Daoy (cell line): ENCODE results near the gene RHEB. TPM values are rescaled to one million over a fixed set of nuclear protein-coding genes. Genes with fewer than 3 reads are reported as not detected.

ENCODE experiments used
- DNase-seq: peaks from one replicate; pipeline ENCODE4 v3.0.0-alpha.2; 2015; ENCODE audit warnings: low read depth
- total RNA-seq: library from RNA; depleted of rRNA; stranded (reverse); fragments of >200 nt; shearing (Covaris generic); gene quantifications from 2 replicates; pipeline ENCODE4 v1.2.3, GENCODE V29; 2014

Gene RHEB
- total RNA-seq, 1 experiment from 2014 or later, result 307 TPM

DNA sequence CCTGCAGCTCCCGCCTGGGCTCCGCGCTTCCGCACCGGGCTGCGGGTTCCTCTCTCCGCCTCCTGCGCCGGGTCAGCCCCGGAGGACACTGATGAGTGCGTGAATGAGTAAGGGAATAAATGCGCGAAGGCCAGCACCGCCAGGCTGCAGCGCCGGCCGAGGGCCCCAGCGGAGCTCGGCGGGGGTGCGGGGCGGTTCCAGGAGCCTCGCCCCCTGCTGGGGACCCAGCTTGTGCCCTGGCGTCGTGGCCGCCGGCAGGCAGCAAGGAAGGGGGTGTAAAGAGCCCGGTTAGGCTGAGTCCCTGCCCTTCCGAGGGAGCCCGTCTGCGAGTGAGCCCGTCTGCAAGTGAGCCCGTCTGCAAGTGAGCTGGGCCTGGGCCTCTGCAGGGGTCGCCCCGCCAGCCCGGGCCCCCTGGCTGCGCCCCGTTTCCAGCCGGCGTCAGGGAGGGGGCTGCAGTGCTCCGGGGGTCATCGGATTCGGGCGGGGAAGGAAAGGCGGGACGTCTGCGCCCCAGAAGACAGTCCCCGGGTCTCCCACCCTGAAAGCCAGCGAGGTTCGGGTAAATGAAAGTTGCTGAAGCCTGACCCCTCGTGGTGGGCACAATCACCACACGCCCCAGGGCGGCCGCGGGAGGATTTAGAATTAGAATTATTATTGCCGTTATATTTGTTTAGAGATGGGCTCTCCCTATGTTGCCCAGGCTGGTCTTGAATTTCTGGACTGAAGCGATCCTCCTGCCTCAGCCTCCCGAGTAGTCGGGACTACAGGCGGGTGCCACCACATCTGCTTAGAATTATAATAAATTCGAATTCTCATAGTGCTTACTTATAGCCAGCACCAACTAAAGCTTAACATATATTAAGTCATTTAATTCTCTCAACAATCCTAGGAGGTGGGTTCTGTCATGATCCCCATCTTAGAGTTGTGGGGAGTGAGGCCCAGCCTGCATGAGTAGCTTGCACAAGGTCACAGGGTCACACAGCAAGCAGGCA is 71.1 kb downstream of the RHEB start:
- peak; percentile 65 for DNase-seq

DNA sequence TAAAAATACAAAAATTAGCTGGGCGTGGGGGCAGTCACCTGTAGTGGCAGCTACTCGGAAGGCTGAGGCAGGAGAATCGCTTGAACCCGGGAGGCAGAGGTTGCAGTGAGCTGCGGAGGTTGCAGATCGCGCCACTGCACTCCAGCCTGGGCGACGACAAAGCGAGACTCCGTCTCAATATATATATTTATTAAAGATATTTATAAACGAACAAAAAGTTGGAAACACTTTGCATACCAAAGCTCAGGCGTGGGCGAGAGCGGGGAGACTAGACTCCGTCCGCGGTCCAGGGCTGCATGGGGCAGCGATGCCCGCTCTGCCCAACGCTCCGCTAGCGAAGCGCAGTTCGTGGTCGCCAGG is 71.8 kb downstream of the RHEB start:
- DNase-seq, result no peak

DNA sequence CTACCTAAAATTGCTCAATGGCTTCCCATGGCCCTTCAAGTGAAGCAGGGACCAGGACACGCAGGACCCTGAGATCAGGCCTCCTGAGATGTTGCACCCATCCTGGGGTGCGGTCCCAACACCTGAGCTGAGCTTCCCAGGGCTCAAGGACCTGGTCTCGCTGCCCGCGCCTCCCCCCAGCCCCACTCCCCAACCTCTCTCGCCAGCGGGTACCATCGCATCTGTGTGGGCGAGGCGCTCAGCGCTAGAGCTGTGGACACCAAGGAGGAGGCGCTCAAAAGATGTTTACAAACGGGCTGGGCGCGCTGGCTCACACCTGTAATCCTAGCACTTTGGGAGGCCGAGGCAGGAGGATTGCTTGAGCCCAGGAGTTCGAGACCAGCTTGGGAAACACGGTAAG is 72.4 kb downstream of the RHEB start:
- DNase-seq, result no peak

DNA sequence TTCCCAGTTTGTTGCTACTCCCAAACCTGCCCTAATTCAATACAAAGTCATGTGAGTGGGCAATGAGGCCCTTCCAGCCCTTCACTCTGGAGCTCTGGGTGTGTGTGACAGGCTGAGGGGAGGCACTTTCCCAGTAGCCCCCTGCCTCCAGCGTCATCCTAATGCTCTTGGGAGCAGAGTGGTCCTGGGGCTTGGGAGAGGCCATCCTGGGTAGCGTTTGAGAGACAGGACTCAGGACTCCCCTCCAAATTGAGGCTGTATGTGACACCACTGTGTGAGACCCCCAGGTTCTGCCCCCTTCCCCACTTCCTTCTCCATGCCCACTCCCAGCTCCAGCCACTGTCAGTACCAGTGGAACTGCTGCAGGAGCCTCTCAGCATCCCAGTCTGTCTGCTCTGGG is 73.3 kb downstream of the RHEB start:
- no peak for DNase-seq

DNA sequence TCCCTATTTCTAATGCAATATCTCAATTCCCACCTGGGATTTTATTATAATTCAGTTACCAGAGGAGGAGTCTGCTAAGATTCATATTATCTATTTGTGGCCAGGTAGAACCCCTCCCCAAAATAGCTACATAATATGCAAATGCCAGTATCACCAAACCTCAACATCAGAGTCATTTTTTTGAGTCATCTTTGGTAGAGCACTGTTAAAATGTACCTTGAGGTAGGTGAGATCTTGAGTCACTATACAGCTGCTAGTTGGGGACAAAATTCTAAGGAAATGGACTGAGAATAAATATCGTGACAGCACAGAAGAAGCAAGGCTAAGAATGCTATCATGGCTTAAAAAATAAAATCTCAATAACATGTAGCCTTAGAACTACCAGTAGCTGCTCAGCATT is 75.1 kb downstream of the RHEB start:
- DNase-seq, result no peak

DNA sequence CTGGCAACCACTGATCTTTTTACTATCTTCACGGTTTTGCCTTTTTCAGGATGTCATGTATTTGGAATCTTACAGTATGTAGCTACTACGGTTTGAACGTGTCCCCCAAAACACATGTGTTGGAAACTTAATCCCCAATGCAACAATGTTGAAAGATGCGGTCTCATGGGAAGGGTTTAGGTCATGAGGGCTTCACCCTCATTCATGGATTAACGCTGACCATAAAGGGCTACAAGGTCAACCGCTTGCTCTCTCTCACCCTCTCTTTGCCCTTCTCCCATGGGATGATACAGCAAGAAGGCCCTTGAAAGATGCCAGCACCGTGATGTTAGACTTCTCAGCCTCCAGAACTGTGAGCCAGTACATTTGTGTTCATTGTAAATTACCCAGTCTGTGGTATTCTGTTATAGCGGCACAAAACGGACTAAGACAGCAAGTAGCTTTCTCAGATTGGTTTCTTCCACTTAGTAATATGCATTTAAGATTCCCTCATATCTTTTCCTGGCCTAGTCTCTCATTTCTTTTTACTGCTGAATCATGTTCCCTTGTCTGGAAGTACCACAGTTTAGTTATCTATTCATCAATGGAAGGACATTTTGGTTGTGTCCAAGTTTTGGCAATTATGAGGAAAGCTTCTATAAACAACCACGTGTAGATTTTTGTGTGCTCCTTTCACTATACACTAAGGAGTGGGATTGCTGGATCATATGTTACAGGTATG is 76.8 kb downstream of the RHEB start:
- no peak for DNase-seq

DNA sequence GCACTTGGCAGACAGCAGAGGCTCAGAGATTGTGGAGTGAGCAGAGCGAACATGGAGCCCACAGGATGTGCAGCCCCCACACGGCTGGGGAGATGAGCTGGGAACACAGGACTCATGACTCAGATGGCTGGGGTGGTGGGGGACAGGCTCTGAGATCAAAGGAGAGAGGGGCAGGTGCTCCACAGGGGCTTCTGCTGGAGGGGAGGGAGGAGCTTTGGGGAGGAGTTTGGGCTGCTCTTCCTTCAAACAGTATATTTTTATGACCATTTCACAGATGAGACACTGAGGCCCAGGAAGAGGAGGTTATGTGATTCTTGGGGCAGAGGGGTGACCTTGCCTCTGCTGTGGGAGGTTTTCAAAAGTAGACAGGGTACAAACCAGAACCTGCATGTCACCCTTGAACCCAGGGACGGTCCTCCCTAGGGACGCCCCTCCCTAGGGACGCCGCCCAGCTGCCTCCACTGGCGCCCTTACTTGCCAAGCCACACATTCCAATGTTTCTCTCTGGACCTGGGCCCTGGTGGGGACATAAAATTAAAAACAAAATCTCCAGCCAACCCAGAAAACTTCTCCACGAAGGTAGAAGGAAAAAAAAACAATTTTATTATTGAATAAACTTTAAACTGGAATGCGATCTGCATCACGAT is 78.8 kb downstream of the RHEB start:
- DNase-seq, result no peak

DNA sequence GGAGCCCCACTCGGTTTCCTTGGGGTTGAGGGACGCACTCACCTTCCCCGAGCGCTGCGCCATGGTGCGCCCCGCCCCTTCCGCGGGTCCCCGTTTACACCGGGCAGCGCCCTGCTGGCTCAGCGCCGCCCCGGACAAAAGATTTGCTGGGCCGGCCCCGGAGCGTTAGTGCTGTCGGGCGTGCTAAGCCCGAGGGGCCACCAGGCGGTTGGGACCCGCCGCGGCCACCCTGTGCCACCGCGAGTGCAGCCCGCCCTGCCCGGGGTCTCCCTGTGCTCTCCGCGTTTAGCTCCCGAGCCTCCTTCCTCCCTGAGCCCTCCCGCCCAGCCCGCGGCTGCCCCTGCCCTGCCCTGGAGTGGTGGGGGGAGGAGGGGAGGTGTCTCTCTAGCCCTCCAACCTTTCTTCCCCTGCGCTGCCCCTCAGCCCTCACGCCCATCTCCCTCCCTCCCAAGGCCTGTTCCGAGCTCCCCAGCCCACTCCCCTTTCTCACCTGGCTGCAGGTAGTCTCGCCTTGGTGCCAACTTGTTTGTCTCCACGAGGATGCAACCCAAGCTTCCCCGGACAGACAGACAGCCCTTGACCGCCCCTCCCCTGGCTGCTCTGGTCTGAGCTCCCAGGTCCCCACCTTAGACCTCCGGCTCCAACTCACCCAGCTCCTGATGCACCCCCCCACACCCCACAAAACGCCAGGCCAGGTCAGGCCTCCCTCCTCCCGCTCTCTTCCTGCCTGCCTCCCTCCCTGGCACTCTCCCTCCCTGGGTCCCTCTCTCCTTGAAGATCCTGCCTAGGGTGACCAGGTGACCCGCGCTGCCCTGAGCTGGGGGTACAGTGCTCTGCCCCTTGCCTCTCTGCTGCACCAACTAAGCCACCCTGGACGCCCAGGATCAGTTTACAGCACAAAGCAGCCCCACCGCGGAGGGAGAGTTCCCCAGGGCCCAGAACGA is 79.6 kb downstream of the RHEB start, which contains the start of gene CRYGN:
Gene CRYGN (minus strand): TSS at position 287 of the 944 bp plus-strand sequence. CDS start 224 bp downstream, at position 63.
- DNase-seq, result no peak

DNA sequence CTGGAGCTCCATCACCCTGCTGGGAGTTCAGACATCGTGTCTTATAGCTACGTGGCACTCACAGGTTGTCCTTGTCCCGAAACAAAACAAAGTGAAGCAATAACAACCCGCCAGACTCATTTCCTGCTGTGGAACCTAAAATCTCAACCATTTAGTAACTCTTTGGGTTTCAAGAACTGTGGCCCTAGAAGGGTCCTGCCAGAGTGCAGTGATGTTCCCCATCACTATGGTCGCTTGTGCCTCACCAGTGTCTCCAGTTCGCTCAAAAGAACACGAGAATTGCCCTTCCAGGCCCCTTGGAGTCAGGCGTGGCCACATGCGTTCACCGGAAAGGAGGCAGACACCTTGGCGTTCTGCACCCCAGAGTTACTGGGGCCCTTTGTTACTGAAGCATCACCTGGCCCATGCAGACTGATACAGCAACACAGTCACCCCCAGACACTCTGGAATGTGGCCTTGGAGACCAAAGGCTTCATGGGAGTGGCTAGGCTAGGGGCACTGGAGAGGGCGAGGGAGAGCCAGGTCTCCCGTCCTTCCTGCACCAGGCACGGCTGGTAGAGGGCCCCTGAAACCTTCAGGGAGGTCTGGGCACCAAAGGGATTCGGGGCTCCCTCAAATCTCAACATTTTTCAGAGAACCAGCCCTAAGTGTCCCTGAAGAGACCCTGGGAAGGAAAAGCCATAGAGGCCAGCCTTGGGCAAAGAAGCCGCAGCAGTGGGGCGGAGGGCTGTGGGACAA is 80.7 kb downstream of the RHEB start:
- no peak for DNase-seq

DNA sequence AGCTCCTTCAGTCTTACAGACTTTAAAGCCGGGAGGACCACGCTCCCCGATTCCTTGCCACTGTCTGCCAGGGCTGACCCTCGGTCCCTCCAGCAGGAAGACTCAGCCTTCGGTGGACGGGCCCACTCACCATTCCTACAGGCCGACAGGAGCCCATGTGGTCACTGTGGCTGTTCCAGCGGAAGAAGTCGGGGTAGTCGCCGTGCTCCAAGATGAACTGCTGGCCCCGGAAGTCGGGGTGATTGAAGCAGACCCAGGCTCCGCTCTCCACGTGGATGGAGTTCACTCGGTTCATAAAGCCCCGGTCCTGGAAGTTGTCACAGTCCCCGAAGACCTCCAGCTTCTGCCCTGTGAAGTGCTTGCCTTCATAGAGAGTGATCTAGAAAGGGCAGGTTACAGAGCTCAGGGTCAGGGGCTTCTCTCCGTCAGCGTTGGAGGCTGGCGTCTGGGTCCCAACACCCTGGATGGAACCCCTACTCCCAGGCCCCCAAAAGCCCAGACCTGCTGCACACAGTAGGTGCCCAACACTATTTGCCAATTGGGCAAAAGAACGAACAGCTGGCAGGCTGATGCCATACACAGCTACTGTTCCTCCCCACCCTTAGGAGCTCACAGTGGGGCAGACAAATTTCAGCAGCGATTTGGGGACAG is 81.7 kb downstream of the RHEB start:
- DNase-seq, result no peak

DNA sequence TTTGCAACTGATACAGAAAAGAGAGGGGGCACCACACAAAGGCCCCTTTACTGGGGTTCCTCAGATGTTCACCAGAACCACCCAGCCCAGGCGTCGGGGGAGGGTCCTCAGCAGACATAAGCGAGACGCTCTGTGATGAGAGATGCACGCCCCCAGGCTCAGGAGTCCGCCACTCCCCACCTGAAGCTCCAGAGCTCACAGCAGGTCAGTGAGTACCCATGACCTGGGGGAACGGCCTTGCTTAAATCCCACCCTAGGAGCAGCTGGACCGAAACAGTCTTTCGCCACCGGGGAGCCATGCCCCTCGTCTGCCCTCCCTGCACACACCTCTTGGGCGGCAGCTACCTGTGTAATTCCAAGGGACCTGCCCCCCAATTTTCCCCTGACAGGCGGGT is 82.5 kb downstream of the RHEB start:
- DNase-seq, result no peak

DNA sequence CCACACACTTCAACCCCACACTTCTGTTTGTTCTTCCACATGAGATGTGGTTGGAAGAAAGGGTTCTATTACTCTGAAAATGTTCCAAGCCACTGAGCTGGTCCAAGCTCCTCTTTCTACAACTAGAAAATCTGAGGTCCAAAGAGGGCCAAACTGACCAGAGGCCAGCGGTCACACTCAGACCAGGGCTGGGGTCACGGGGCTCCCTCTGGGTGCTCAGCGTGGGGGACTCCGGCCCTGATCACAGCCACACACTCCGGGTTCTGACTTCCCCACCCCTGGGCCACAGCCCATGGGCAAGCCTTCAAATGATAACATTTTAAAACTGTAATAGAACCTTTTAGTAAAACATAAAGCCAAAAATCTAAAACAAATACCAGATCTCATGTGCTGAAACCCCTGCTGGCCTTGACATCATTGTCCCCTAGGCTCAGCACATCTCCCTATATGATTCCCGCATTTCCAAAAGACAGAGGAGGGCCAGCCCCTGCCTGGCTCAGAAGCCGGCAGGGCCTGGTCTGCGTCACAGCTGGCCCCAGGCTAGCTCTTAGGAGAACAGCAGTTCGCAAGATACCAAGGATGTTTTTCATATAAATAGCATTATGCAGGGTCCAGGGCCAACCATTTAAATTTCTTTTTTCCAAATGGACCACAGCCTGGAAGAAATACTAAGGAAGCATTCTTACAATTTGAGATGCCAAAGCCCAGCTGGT is 83.1 kb downstream of the RHEB start:
- DNase-seq, result no peak

DNA sequence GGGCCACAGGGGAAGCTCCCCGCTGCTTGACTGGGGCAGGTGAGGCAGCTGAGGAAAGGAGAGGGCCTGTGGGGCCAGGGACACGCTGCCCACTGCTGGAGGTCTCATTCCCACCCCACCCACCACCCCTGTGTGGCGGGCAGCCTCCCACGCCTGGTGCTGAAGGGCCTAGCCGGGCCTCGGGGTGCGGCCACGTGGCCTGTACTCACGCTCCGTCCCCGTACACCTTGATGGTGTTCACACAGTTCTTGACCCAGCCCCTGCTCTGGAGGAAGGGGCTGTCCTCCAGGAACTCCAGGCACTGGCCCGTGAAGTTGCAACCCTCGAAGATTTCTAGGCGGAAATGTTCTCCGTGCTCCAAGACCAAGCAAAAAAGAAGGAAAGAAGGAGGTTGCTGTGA is 83.7 kb downstream of the RHEB start:
- DNase-seq, result no peak

DNA sequence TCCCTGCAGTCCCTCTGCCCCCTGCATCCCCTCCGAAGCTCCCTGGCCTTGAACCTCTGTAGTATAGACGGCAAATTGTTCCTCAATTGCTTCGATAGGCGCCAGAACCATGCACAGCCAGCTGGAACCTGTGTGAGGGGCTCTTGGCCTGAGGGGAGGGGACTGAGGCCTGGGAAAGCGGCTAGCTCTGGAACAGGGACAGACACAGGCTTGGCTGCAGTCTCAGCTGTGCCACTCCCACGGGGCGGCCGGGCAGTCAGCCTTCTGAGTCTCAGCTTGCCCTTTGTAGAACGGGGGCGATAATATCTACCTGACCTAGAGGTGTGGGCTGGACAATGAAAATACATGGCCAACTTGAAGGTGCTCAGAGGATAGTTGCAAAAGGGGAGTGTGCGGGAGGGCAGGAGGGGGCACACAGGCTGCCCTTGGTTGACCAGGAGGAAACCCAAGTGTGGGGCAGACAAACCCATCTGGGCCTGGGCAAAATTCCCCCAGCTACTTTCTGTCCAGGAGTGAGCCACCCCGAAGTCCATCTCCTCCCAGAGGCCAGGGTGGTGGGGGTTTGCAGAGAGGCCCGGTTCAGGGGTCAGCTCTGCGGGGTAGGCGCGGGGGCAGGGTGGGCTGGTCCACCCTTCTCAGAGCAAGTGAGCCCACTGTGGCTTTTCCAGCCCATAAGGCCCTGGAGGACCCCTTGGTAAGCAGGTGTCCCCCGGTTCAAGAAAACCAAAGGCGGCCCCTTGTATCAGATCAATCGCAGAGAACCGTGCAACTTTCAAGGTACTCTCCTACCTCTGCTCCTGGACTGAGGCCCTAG is 84.4 kb downstream of the RHEB start:
- DNase-seq, result no peak

DNA sequence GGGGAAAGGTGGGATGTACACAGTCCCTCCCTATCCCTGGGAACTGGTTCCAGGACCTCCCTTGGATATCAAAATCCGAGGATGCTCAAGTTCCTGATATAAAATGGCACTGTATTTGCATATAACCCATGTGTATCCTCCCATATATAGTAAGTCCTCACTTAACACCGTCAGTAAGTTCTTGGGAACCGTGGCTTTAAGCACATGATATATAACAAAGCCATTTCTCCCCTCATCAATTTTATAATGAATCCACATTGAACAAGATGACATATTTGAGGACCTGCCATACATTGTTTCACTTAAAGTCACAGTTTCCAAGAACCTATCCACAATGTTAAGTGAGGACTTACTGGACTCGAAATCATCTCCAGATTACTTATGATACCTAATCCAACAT is 85.1 kb downstream of the RHEB start:
- DNase-seq, result no peak

DNA sequence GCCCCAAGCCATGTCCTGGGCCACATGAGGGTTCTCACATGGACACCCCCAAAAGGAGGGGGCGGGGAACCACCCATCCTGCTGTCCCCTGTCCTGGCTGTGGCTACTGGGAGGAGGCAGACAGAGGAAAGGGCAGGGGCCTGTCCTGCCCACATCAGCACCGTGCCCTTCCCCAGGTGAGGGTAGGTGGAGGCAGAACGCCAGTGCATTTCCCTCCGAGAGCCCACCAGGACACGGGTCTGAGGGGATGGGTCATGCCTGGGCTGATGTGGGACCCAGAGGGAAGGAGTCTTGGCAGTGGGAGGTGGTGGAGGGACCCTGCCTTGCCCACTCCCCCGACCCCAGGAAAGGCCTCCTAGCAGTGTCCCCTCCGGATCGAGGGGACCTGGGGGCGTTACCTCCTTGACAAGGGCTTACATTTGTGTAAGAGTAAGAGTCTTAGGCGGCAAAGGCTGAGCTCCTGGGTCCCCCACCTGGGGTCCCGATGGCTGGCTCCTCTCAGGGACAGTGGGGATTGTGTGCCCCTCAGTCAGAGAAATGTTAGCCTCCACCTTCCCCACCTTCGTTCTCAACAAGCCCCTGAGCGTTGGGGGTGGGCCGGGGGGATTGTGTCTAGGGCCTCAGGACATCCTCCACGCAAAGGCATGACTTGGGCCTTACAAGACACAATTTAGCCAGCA is 85.8 kb downstream of the RHEB start:
- DNase-seq, result no peak

DNA sequence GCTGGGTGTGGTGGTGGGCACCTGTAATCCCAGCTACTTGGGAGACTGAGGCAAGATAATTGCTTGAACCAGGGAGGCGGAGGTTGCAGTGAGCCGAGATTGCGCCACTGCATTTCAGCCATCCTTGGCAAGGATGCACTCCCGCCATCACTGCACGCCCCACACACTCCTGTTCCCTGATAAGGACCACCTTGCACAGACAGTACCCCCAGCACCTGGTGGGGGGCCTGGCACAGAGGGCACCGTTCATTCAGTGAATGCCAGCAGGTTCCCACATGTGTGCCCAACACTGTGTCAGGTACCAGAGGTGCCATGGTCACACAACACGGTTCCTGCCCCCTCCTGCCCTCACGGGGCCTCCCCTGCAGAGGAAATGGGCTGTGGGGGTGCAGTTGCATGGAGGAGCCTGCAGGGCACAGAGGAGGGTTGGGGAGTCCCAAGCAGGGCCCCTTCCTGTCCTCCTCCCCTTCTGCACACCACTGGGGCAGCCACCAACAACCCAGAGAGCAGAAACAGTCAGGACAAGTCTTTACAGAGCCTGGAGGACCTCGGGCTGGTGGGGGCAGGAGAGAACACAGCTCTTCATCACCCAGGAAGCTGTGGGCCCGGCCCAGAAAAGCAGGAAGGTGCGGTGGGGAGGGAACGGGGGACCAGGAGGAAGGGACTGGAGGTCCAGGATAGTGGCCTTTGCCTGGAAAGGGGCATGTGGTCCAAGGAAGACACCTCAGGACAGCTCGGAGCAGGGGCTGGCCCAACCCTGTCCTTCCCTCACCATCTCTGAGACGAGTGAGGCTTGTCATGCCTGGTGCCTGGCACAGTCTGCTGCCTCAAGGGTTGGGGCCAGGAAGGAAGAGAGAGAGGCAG is 86.8 kb downstream of the RHEB start:
- no peak for DNase-seq
